ENCODE data around the gene LMTK3.

The LMTK3 gene, protein sequence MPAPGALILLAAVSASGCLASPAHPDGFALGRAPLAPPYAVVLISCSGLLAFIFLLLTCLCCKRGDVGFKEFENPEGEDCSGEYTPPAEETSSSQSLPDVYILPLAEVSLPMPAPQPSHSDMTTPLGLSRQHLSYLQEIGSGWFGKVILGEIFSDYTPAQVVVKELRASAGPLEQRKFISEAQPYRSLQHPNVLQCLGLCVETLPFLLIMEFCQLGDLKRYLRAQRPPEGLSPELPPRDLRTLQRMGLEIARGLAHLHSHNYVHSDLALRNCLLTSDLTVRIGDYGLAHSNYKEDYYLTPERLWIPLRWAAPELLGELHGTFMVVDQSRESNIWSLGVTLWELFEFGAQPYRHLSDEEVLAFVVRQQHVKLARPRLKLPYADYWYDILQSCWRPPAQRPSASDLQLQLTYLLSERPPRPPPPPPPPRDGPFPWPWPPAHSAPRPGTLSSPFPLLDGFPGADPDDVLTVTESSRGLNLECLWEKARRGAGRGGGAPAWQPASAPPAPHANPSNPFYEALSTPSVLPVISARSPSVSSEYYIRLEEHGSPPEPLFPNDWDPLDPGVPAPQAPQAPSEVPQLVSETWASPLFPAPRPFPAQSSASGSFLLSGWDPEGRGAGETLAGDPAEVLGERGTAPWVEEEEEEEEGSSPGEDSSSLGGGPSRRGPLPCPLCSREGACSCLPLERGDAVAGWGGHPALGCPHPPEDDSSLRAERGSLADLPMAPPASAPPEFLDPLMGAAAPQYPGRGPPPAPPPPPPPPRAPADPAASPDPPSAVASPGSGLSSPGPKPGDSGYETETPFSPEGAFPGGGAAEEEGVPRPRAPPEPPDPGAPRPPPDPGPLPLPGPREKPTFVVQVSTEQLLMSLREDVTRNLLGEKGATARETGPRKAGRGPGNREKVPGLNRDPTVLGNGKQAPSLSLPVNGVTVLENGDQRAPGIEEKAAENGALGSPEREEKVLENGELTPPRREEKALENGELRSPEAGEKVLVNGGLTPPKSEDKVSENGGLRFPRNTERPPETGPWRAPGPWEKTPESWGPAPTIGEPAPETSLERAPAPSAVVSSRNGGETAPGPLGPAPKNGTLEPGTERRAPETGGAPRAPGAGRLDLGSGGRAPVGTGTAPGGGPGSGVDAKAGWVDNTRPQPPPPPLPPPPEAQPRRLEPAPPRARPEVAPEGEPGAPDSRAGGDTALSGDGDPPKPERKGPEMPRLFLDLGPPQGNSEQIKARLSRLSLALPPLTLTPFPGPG (N-terminal part only)

DNA sequence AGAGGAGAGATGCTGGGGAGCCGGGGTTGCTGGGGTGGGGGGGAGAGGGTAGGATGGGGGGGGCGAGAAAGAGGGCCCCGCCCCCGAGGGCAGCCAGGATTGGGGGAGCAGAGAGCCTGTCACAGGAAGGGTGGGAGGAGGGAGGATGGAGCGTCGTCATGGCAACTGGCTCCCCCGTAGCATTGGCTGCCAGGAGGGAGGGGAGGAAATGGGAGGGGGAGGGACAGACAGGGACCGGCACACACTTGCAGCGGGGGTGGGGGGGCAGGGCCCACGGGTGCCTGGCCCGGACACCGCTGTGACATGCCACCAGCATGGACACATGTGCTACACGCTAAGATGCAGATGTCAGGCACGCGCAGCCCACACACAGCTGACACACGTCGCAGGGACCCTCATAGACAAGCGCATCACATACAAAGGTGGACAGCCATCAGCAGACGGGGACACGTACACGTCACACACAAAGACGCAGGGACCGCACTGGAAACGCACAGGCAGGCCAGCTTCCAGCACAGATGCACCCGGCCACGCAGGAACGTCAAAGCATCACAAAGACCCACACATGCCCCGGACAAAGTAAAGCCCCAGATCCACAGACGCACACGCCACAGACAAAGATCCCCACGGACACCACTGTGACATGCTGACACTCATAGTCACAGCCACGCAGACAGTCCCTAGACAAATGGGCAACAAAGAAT lies at the start of gene LMTK3:
Gene LMTK3 (minus strand): TSS at position 36 of the 704 bp plus-strand sequence. CDS start 259 bp downstream, outside the sequence.
- H3K4me3 ChIP-seq: no peak within 1 kb of the TSS
- H3K9me3 ChIP-seq: no peaks in the 10 kb centered on the region
- no peaks in the 10 kb centered on the region for H3K36me3 ChIP-seq
- intact Hi-C loops (cut with DNase I; ENCODE audit: low total_unique reads): no loop called here
- H3K27me3 ChIP-seq: peaks cover 3 to 65% of the 10 kb centered on the region in 2 donors
- no peak for DNase-seq
- no peak within 1 kb of the TSS for H3K27ac ChIP-seq
- TF ChIP-seq, protein P1, sequence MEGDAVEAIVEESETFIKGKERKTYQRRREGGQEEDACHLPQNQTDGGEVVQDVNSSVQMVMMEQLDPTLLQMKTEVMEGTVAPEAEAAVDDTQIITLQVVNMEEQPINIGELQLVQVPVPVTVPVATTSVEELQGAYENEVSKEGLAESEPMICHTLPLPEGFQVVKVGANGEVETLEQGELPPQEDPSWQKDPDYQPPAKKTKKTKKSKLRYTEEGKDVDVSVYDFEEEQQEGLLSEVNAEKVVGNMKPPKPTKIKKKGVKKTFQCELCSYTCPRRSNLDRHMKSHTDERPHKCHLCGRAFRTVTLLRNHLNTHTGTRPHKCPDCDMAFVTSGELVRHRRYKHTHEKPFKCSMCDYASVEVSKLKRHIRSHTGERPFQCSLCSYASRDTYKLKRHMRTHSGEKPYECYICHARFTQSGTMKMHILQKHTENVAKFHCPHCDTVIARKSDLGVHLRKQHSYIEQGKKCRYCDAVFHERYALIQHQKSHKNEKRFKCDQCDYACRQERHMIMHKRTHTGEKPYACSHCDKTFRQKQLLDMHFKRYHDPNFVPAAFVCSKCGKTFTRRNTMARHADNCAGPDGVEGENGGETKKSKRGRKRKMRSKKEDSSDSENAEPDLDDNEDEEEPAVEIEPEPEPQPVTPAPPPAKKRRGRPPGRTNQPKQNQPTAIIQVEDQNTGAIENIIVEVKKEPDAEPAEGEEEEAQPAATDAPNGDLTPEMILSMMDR (IDR thresholded peaks at IDR 0.05): no peak
- H3K4me1 ChIP-seq: peaks cover 0 to 30% (median 17%) of the 10 kb centered on the region in 4 donors

DNA sequence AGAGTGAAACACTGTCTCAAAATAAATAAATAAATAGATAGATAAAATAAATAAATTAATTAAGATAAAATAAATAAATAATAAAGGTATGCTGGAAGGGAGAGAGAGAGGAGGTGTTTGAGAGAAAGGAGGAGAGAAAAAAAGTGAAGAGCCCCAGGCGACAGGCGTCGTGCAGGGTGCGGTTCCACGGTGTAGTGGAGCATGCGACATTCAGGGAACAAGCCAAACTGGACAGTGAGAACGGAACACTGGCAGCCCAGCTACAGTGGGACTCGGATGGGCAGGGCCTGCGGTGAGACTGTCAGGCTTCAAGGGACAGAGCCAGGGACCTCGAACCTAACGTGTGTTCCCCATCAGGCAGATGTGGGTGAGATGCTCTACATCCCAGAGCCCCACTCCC lies 49.8 kb upstream of the LMTK3 start:
- intact Hi-C loops (cut with DNase I; ENCODE audit: low total_unique reads): no loop called here
- no peak for DNase-seq
- H3K4me1 ChIP-seq: no peaks in the 10 kb centered on the region
- H3K9me3 ChIP-seq: no peaks in the 10 kb centered on the region
- H3K27me3 ChIP-seq: peaks cover 0 to 26% of the 10 kb centered on the region in 2 donors
- TF ChIP-seq, protein P1 (IDR thresholded peaks at IDR 0.05): no peak
- no peak overlapping the region for H3K4me3 ChIP-seq
- no peak overlapping the region for H3K27ac ChIP-seq
- no peaks in the 10 kb centered on the region for H3K36me3 ChIP-seq

DNA sequence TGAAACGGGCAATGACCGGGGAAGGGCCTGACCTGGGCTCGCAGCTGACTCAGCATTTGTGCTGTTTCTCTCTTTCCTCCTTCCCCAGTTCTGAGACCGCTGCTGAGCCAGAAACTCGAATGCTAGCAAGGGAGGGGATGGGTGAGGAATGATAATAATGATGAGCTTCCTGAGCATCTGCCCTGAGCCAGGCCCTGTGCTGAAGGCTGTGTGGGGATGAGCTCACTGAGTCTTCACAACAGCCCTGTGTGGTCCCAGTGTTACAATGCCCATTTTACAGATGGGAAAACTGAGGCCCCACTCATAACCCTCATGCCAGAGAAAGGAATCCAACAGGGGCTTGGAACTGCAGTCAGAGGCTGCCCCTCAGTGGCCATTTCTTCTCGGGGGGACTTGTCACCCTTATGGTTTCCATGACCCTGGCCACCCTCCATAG lies 48.5 kb upstream of the LMTK3 start:
- intact Hi-C loops (cut with DNase I; ENCODE audit: low total_unique reads): no loop called here
- Histone ChIP-seq H3K36me3 (no peaks in the 10 kb centered on the region), H3K4me1 (no peaks in the 10 kb centered on the region), H3K27ac (no peak overlapping the region), H3K9me3 (no peaks in the 10 kb centered on the region), H3K4me3 (no peak overlapping the region), H3K27me3 (peaks cover 0 to 36% of the 10 kb centered on the region in 2 donors)
- no peak for DNase-seq
- TF ChIP-seq, protein P1 (IDR thresholded peaks at IDR 0.05): no peak

DNA sequence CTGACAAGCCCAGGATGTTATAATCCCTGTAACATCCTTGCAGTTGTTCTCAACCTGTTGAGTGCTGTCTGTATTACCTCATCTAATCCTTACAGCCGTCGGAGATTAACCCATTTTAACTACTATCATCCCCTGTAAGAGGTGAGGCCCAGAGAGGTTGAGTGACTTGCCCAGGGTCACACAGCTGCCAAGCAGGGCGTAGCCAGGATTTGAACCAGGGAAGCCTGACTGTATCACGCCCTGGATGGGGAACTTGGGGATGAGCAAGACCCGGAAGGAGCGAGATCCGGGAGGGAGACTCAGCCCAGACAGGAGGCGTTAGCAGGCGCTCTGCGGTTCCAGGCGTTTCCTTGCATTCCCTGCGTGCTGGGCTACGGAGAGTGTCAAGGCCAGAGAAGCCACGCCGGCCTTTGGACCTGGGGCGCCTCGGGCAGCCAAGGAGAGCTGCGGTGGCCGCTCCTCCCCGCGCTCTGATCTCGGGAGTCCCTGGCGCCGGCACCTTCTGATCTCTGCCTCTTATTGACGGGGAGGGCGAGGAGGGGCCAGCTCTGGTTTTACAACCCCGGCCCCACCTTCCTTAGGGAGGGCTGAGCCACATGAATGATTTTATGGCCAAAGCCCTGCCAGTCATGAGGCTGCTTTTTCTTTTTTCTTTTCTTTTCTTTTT lies 46.5 kb upstream of the LMTK3 start:
- intact Hi-C loops (cut with DNase I; ENCODE audit: low total_unique reads): no loop called here
- H3K9me3 ChIP-seq: no peaks in the 10 kb centered on the region
- no peak overlapping the region for H3K4me3 ChIP-seq
- H3K27me3 ChIP-seq: peaks cover 0 to 47% of the 10 kb centered on the region in 2 donors
- no peaks in the 10 kb centered on the region for H3K36me3 ChIP-seq
- peak in 1 of 2 donors; percentile 33 for DNase-seq
- no peaks in the 10 kb centered on the region for H3K4me1 ChIP-seq
- TF ChIP-seq, protein P1 (IDR thresholded peaks at IDR 0.05): no peak
- H3K27ac ChIP-seq: no peak overlapping the region

Data from tibial artery (tissue), 4 donors.